Prostate gland (tissue), 2 donors: ENCODE measurements around the gene CRYZL1. TPM values are rescaled to one million over a fixed set of nuclear protein-coding genes. Genes with fewer than 3 reads are reported as not detected.
A peak's percentile ranks its signal among the peaks of the same experiment; 100 is the strongest.
"Not testable (repeated sequence)": the region's sequence is repeated elsewhere in the genome, so short reads cannot be mapped to it uniquely, and the experiment has no call there.

ENCODE experiments used
- DNase-seq: peaks from one replicate; pipeline ENCODE4 v3.0.0-alpha.2; 2019; ENCODE audit warnings: low spot score
- H3K27ac ChIP-seq, 2 donors: fragments of 200-600 bp; sonication (generic); 2 replicates each; pipeline ENCODE4 v1.5.1; 2017 to 2019
- H3K27me3 ChIP-seq: fragments of 200-600 bp; sonication (generic); replicated peaks from 2 replicates; pipeline ENCODE4 v1.5.1; 2019; ENCODE audit not compliant: insufficient read depth
- H3K36me3 ChIP-seq, 2 donors: fragments of 200-600 bp; sonication (generic); 1 replicate in 1 of 2; 2 replicates in 1 of 2; pipeline versions ENCODE4 v1.5.1 to v1.8.1; 2017 to 2019
- H3K4me1 ChIP-seq: fragments of 200-600 bp; sonication (generic); replicated peaks from 2 replicates; pipeline ENCODE4 v1.5.1; 2019
- H3K4me3 ChIP-seq, 2 donors: fragments of 200-600 bp; sonication (generic); 2 replicates each; pipeline ENCODE4 v1.5.1; 2017 to 2019
- H3K9me3 ChIP-seq: fragments of 200-600 bp; sonication (generic); 2 replicates; pipeline ENCODE4 v1.5.1; 2017
- CTCF ChIP-seq, 4 experiments: fragments of 200-600 bp in 2 of 4; fragments of 450-650 bp in 2 of 4; sonication (generic) in 2 of 4; IDR thresholded peaks; 1 replicate in 3 of 4; 2 replicates in 1 of 4; pipeline ENCODE4 v1.5.1; 2016 to 2019; ENCODE audit warnings: antibody characterized with exemption in 4 of 4, mild to moderate bottlenecking in 2 of 4, moderate library complexity in 2 of 4
- POLR2A ChIP-seq: fragments of 450-650 bp; IDR thresholded peaks from one replicate; pipeline ENCODE4 v1.6.1; 2016; ENCODE audit warnings: antibody characterized with exemption, mild to moderate bottlenecking
- POLR2AphosphoS5 ChIP-seq: sonication (generic); formaldehyde crosslinking; IDR thresholded peaks from one replicate; pipeline ENCODE4 v1.6.1; 2017; ENCODE audit warnings: antibody characterized with exemption
- WGBS: methylation state at CpG from one replicate; pipeline ENCODE4 v1.1.5; 2018; 5-methylcytosine and 5-hydroxymethylcytosine counted together
- intact Hi-C: fragments of 100-400 bp; cut with DNase I; formaldehyde crosslinking; loops from one replicate; pipeline ENCODE4 v1.14.2; 2022
- total RNA-seq, 2 donors: library from RNA; depleted of rRNA; stranded (reverse); fragments of >200 nt; gene quantifications; one replicate each; pipeline ENCODE4 v1.1.0, GENCODE V29; 2016

The CRYZL1 gene
- total RNA-seq, 2 donors from 2014 or later, result 22.3 to 28.9 TPM

GRCh38 chr21:33640697-33641351 lies 717 bp downstream of the CRYZL1 start:
- intact Hi-C loops, result loop anchor here (5.0 to 10.0 kb wide), 2 partner anchors 184 to 869 kb away; partner anchors contain the start of gene PAXBP1
- DNase-seq, result peak; percentile 13
- H3K9me3 ChIP-seq, result no peaks in the 10 kb centered on the region
- no peaks in the 10 kb centered on the region for H3K27me3 ChIP-seq
- H3K4me3 ChIP-seq, result peak overlapping the region; percentile 83 to 97
- no peaks in the 10 kb centered on the region for H3K4me1 ChIP-seq
- TF ChIP-seq POLR2A (no peak), POLR2AphosphoS5 (no peak), CTCF (IDR thresholded peaks at IDR 0.05) (no peak)
- WGBS, result 17% methylated on average over 18 of the region's 18 CpGs
- no peaks in the 10 kb centered on the region for H3K36me3 ChIP-seq
- H3K27ac ChIP-seq, result peak overlapping the region; percentile 88

GRCh38 chr21:33634254-33634653 lies 7.3 kb downstream of the CRYZL1 start:
- no peaks in the 10 kb centered on the region for H3K27me3 ChIP-seq
- no peaks in the 10 kb centered on the region for H3K9me3 ChIP-seq
- no peak for DNase-seq
- H3K4me3 ChIP-seq, result no peak overlapping the region
- no peaks in the 10 kb centered on the region for H3K4me1 ChIP-seq
- H3K27ac ChIP-seq, result no peak overlapping the region
- TF ChIP-seq CTCF (IDR thresholded peaks at IDR 0.05), result no peak
- TF ChIP-seq POLR2AphosphoS5, result no peak
- TF ChIP-seq POLR2A, result no peak
- H3K36me3 ChIP-seq, result no peaks in the 10 kb centered on the region
- WGBS, result 81% methylated on average over 2 of the region's 2 CpGs
- intact Hi-C loops, result no loop called here

- H3K27me3 ChIP-seq, intact Hi-C loops, H3K4me3 ChIP-seq, DNase-seq, H3K9me3 ChIP-seq, H3K36me3 ChIP-seq, H3K4me1 ChIP-seq, H3K27ac ChIP-seq: not testable (repeated sequence)
- WGBS, result 92% methylated on average over 7 of the region's 7 CpGs
These were observed 15.4 kb downstream of the CRYZL1 start for GRCh38 chr21:33626151-33626550.

- no peak for DNase-seq
- intact Hi-C loops, result no loop called here
- no peaks in the 10 kb centered on the region for H3K4me1 ChIP-seq
- H3K27ac ChIP-seq, result no peak overlapping the region
- no peaks in the 10 kb centered on the region for H3K27me3 ChIP-seq
- no peak for TF ChIP-seq CTCF (IDR thresholded peaks at IDR 0.05)
- TF ChIP-seq POLR2AphosphoS5, result no peak
- no peak for TF ChIP-seq POLR2A
- no peak overlapping the region for H3K4me3 ChIP-seq
- H3K9me3 ChIP-seq, result no peaks in the 10 kb centered on the region
- H3K36me3 ChIP-seq, result no peaks in the 10 kb centered on the region
These were observed 19.3 kb downstream of the CRYZL1 start for GRCh38 chr21:33622253-33622652.

- no peaks in the 10 kb centered on the region for H3K36me3 ChIP-seq
- TF ChIP-seq POLR2AphosphoS5 (no peak), POLR2A (no peak), CTCF (IDR thresholded peaks at IDR 0.05) (no peak)
- H3K4me3 ChIP-seq, result no peak overlapping the region
- no peak for DNase-seq
- intact Hi-C loops, result no loop called here
- 88% methylated on average over 4 of the region's 4 CpGs for WGBS
- H3K27ac ChIP-seq, result no peak overlapping the region
- H3K4me1 ChIP-seq, result no peaks in the 10 kb centered on the region
- no peaks in the 10 kb centered on the region for H3K27me3 ChIP-seq
- H3K9me3 ChIP-seq, result no peaks in the 10 kb centered on the region
These were observed 21.8 kb downstream of the CRYZL1 start for GRCh38 chr21:33619726-33620125.
